T-helper 1 cell (primary cell): ENCODE measurements around the gene CYB5R2.

ENCODE experiments used
- DNase-seq, 5 donors: peaks; one replicate each; pipeline ENCODE4 v3.0.0-alpha.2; 2012 to 2020
- total RNA-seq, 4 donors: gene quantifications; one replicate each; lab custom pipeline; 2026; lab: John Stamatoyannopoulos, UW

CYB5R2 gene
- total RNA-seq, result 0 to 0.15 (median 0) reads per million in 4 donors

GRCh38 chr11:7672960-7673723, at the start of gene CYB5R2:
CYB5R2 (minus strand) TSS chr11:7673500; CDS start chr11:7672825, 675 bp downstream.
- DNase-seq, result no peak

- no peak for DNase-seq
Measured at GRCh38 chr11:7714786-7715185, 41.5 kb upstream of the CYB5R2 start.

DNA sequence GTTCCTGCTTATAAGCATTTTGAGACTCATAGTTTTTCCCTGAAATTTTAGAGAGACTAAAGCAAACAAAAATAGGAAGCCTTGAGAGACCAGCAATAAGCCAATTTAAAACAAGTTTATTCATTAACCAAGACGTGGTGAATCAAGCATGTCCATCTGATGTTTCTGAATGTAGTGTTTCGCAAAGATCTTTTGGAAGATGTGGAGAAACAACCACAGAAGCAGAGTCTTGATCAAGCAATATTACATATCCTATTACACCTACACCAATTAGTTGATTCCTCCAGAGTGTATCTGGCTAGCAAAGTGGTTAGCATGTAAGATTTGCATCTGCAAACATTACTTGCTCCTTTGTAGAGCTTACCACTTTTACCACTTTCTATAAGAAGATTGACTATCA, 33.1 kb upstream of the CYB5R2 start, which contains the start of gene OVCH2:
Gene OVCH2 (minus strand): TSS at position 101 of the 400 bp plus-strand sequence. CDS start 83 bp downstream, at position 18.
- no peak for DNase-seq

DNA sequence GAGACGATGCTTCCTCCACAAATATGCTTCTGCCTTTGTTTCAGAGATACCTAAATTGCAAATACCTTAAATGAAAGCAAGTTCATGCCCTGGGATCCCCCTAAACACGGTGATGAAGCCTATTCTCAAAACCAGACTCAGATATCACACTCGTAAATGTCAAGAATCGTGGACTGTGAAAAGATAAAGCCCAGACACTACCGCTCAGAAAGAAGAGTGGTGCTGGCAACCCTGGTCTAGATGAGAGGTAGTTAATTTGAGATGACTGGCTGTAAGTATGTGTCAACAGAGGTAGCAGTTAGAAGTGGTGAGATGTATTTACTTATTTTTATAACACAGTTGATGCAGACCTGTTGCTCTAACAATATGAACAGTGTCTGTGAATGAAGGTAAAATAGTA, 30.4 kb upstream of the CYB5R2 start:
- no peak for DNase-seq

- no peak for DNase-seq
Measured at GRCh38 chr11:7696424-7696823, 23.1 kb upstream of the CYB5R2 start.

DNA sequence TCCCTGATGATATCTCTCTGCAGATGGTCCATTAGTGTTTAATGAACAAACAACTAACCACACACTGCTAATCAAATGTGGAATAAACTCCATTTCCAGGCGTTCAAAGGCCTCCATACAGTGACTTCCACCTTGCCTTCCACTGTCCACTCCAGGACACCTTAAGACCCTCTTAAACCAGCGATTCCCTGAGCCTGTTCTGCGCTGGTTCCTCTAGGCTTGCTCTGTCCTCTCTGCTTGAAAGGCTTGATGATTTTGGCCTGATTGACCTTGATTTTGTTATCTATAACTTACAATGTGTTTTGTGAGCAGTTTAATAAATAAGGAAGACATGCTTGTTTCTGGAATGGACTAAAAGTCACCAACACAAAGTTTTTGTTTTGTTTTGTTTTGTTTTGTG, 20.9 kb upstream of the CYB5R2 start:
- no peak for DNase-seq

DNA sequence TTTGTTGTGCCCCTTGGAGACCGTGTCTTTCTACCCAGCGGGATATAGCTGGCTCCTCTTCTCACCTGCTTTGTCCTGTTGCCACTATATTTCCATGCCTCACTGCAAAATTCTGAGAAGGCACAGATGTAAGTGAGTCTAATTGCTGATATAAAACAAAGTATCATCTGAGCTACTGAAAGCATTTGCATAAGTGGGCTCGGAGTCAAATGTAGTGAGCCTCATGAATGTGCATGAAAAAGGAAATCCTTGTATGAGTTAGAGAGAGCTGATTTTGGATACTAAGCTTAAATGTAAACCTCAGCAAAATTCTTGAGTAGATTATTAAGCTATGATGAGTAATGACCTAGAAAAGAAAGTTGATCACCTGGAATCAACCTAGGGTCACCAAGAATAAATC, 19.1 kb upstream of the CYB5R2 start:
- no peak for DNase-seq

GRCh38 chr11:7691759-7692350, 18.6 kb upstream of the CYB5R2 start:
- no peak for DNase-seq

- DNase-seq, result no peak
Measured at GRCh38 chr11:7690648-7691047, 17.3 kb upstream of the CYB5R2 start.

DNA sequence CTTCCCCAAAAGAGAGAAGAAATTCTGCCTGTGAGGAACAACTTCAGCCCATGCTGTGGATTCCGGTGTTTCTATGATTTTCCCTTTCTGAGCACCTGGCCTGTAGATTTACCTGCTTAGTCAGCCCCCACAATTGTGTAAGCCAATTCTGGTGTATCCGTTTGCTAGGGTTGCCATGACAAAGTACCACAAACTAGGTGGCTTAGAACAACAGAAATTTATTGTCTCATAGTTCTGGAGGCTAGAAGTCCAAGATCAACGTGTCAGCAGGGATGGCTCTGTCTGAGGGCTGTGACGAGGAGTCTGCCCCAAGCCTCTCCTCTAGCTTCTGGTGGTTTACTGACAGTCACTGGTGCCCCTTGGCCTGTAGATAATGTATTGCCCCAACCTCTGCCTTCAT, 15.9 kb upstream of the CYB5R2 start:
- no peak for DNase-seq

GRCh38 chr11:7688238-7688826, 15.0 kb upstream of the CYB5R2 start:
- no peak for DNase-seq

- DNase-seq, result no peak
Measured at GRCh38 chr11:7687386-7687785, 14.1 kb upstream of the CYB5R2 start.

DNA sequence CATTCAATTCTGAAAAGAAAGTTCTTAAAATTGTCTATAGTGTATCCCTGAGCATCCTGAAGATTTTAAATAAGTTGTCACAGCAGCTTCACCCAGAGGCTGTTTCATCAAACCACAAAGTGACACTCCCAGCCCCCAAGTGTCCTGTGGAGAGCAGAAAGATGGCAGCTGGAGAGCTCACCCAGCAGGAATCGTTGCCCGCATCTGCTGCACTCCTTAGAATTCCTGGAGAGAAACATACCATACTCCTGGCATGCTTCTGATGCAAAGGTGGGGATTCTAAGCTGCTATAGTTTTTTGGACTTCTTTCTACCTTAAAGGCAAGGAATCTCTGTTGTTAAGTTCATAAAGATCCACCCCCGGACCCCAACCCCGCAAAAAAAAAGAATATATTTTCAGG, 13.5 kb upstream of the CYB5R2 start:
- DNase-seq, result no peak

- DNase-seq, result no peak
Measured at GRCh38 chr11:7683571-7683970, 10.3 kb upstream of the CYB5R2 start.

- no peak for DNase-seq
Measured at GRCh38 chr11:7677796-7678201, 4.5 kb upstream of the CYB5R2 start.

GRCh38 chr11:7677071-7677470, 3.8 kb upstream of the CYB5R2 start:
- DNase-seq, result no peak

DNA sequence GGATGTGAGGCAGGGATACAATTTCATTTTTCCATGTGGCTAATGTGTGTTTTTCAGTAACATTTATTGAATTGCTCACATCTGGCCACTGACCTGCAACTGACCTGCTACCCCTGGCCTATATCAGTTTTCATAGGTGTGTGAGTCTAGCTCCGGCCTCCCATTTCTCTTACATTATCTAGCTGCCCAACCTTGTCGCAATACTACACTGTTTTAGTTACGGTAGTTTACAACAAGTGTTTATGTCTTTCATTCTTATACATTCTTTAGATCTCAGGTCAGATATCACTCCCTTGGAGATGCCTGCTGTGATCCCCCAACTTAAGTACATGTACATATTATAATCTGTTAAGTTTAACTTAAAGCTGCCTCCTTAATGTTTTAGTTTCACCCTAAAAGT, 2.3 kb upstream of the CYB5R2 start:
- no peak for DNase-seq

- DNase-seq, result no peak
Measured at GRCh38 chr11:7673724-7674434, 579 bp upstream of the CYB5R2 start.

DNA sequence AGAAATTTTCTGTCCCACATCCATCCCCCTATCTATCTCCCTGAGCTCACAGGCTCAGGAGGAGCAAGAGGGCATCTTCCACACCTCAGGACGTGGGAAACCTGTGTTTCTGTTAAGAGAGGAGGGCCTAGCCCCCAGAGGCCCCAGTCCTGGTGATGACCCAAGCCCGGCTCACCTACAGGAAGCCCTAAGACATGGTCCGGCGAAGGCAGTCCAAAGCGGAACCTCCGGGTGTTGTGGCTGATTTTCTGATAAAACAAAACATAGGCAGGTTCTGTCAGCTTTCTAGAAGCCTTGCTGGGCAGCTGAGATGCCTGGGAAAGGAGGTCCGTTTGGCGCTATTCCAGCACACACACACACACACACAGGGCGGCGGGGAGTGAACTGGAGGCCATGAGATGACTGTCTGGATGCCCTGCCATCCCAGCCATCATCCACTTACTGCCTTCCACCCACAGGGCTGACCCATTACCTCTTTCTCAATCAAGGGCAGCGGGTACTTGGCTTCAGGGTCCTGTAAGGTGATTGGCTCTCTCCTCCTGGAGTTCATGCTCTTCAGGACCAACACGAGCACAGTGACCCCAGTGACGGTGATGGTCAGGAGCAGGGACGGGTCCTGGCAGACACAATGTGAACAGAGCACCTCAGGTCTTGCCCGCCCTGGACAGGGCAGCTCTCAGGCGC, 882 bp downstream of the CYB5R2 start:
- no peak for DNase-seq

DNA sequence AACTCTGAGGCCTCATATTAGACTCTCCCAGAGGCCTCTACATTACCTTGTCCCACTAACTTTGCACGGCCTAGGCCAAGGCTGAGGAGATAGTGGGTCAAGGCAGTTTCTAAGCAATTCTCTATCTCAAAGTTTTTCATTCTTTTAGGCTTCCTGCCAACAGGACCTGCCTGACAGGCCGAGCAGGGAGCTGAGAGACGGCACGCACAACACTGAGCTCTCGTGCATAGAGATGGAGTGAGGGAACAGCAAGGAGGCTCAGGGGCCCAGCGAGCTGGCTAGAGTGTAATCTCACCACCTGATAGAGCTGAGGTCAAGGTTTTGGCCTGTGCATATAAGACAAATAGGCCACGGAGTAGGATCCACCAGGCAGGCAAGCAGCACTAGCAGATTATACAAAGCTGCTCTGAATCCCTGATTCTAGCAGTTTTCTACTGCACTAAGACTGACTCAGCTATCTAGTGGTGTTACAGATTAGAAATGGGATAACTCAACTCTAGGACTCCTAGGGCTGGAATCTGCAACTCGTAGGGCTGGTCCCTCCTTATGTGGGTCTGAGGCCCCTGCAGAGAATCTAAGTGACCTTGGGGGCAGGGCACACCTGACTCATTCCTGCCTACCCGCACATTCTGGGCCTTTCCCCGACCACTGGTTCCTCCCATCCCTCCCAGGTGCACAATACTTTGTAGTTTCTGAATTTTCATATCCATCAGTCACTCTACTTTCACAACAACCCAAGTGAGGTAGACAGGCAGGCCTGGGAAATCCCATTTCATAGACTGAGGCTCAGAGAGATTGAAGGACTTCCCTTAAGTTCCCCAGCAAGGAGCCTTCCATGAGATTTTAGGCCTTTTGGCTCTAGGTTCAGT, 1.7 kb downstream of the CYB5R2 start:
- DNase-seq, result no peak

DNA sequence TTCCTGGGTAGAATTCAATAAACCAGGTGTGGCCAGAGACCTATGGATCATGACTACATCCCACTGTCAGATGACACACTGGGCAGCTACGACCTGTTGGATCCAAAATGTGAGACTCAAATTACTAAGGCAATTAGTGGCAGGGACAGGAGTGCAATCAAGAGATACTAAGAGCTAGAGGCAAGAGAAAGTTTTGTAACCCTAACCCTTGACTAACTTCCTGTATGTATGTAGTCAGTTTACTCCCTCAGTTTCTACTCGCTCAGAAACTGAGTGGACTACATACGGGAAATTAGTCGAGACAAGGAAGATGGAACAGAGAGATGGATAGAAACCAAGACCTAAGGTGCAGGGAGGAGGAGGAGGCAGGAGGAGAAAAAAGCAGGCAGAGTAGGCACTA, 2.7 kb downstream of the CYB5R2 start:
- DNase-seq, result no peak

DNA sequence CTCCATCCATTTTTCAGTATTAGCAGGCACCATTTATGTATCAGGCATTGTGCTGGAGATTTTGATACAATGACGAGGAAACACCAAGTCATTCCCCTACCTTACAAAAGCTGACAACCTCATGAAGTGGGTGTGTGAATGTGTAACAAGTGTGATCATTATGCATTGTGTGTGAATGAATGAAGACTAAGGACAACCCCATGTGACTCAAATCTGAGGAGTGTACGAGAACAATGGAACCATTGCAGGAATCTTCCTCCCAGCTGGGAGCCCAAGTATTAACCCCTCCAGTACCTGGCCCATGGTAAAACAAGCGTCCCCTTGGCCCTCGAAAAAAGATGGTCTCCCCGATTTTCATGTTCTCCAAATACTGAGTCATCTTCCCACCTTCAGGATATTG, 4.4 kb downstream of the CYB5R2 start:
- no peak for DNase-seq
